GM19395 (cell line): ENCODE data around the gene NANOS1.
"Not testable (repeated sequence)": the region's sequence is repeated elsewhere in the genome, so short reads cannot be mapped to it uniquely, and the experiment has no call there.

Experiments used
- ATAC-seq: cut with Tn5 transposase; IDR thresholded peaks from one replicate; pipeline ENCODE4 v1.9.1; 2021; ENCODE audit warnings: mild to moderate bottlenecking, moderate library complexity; ENCODE audit not compliant: unreplicated experiment

NANOS1 gene

DNA sequence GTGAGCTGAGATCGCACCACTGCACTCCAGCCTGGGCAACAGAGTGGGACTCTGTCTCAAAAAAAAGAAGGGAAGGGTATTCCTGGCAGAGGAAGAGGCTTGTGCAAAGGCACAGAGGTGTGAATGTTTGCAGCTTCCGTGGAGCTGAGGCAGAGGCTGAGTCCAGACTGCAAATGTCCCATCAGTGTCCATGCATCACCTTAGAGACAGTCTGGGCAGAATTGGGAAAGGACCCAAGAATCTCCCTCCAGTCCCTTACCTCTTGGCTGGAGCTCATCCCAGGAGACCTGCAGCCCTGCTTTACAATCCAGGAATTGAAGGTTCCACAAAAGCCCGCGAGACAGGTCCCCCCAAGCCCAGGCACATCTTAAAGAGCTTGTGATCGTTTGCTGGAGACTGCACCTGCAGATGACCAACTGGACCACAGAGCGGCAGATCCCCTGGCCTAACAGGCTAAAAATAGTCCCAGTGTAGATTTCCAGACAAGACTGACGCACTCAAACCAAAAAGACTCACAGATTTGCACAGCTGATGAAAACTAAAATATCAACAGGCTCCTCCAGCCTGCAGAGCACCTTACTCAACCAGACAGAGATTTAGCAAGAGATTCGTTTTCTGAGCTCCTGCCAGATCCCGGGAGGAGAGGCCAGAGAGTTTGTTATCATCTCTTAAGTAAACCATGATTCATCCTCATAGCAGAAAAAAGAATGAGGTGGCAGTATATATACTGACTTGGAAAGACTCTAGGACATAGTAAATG lies 22.9 kb upstream of the NANOS1 start:
- ATAC-seq: no peak

DNA sequence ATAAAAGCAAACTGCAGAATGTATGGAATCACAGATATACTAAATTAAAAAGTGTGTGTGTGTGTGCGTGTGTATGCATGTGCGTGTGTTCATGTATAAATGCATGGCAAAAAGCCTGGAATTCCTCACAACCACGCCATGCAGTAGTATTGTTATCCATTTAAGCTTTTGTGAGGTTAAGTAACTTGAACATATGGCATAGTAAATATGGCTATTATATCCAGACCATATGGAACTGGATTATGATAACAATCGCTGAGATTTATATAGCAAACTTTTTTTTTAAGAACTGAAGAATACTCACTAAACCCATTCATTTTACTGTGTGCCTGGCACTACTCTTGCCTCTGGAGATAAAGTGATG lies 22.3 kb upstream of the NANOS1 start:
- no peak for ATAC-seq

DNA sequence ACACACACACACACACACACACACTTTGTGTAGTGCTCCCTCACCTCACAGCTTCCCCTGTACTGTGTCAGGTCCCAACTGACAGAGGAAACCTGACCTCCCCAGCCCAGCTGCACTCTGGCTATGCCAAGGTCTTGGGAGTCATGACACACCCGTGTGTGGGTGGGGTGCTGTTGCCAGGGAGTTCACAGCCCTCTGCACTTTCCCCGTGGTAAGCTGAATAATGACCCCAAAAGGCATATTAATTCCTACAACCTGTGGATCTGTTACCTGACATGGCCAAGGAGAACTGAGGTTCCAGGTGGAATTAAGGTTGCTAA lies 8.9 kb upstream of the NANOS1 start:
- ATAC-seq: no peak

DNA sequence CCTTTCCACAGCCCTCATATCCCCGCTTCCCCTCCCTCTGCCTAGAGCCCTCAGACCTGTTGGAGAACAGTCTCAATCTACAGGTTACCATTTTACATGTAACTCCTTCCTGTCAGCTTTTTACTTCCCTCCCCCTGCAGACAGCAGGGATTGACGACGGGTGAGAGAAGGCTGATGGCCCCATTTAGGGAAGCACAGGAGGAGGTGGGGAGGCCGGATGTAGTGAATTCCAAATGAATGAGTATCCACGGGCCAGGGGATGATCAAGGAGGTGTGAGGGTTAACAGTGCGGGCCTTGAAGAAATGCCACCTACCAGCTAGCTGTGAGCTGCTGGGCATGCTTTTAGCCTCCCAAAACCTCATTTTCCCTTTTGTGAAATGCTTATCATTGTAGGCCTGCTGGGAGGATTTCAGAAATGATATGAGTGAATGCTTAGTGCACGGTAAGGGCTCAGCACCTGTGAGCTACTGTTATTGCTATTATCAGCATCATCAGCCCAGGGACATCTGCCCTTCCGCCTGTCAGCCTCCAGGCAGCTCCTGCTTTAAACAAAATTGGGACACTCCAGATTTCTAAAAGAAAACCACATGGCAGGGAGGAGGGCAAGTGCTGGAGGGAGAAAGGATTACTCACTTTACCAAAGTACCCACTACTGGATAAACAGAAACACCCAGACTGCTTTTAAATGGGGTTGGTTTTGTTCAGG lies 6.5 kb upstream of the NANOS1 start:
- no peak for ATAC-seq

DNA sequence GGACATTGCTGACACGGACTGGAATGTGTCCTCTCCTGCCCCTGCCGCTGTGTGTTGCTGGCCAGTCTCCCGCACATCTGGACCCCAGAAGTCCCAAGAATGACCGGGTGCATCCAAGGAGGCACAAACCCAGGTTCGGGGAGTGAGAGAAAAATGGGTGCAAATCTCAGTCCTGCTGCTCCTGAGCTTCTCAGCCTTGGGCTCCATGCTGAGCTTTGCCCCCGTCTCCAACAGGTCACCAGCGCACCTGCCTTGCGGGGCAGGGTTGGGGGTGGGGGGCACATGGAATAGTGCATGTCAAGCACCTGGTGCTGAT lies 6.0 kb upstream of the NANOS1 start:
- ATAC-seq: no peak

DNA sequence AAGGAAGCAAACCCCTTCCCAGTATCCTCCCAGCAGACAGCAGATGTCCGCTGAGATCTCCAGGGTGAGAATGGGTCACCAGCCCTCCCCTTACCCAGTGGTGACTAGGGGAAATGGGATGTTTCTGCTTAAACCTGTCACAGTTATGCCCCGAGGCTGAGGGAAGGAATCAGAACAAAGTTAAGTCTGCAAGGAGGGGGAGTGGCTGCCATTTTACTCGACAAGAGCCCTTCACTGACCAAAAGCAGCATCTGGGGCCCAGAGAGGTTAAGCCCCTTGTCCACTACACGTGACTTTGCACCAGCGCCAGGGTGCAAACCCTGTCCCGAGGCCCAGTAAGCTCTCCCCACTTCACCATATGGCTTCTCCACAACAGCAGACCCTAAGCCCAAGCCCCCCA lies 4.6 kb upstream of the NANOS1 start:
- no peak for ATAC-seq

DNA sequence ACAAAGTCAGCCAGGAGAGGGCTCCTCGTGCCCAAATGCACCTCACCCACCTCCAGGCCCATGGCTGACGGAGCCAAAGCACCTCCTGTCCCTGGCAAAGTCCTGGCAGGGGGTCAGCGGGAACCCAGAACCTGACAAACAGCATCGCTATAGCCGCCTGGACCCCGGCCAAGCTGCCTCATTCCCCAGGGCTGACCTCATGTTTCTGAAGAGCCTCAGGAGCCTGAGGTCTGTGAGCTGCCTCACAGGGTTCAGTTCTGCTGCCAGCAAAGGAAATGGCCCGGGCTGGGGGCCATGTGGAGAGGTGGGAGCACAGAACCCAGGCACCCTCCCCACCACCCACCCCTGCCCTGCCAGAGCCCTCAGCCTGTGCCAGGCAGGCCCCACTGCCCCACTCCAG lies 4.2 kb upstream of the NANOS1 start:
- ATAC-seq: no peak

DNA sequence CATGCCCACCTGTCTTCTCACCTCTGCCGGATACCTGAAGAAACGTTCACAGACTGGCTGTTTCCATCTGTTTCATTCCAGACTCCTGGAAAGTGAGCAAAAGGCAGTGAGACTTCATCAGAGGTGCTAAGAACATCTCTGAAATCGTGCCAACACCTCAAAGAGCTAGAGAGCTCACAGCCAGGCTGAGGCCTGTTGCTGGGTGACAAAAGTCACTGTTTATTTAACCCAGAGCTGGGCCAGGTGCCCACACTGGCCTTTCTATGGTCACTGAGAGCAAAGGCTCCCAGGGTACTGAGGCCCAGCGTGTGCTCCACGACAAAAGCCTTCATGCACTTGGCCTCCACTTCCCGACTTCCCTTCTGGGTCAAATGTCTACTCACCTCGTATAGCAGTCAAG lies 3.7 kb upstream of the NANOS1 start:
- ATAC-seq: no peak

DNA sequence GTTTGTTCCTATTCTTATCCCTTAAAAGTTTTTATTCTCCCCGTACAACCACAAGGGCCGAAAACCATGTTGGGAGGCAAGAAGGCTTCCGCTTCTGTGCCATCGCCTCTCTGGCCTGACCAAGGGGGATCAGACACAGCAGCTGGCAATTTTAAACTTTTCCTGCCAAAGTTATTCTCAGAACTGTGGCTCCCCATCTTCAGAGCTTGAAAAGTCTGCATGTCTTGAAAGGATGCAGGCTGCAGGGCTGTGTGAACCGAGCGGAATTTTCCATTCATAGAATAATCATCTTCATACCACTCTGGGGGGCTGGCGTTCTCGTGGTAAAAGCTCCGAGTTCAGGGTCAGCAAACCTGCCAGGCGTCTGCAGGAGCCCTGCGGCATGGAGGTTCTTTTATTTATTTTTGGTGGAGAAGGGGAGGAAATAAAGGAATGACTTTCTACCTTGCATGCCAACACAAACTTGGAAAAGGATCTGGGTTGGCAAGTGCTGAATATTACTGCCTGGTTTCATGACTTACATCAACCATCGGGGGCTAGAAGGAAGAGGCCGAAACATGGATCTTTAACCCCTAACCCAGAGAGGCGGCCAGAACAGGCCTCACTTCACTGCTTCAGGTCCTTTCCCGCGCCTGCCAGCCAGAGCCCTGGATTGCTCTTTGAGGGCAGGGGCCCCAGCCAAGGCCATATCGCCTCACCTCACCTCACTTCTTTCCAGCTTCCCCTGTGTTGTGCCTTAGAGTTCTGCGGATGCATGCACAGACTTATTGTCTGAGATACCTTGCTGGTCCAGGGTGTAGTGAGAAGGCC lies 3.0 kb upstream of the NANOS1 start:
- ATAC-seq: no peak

DNA sequence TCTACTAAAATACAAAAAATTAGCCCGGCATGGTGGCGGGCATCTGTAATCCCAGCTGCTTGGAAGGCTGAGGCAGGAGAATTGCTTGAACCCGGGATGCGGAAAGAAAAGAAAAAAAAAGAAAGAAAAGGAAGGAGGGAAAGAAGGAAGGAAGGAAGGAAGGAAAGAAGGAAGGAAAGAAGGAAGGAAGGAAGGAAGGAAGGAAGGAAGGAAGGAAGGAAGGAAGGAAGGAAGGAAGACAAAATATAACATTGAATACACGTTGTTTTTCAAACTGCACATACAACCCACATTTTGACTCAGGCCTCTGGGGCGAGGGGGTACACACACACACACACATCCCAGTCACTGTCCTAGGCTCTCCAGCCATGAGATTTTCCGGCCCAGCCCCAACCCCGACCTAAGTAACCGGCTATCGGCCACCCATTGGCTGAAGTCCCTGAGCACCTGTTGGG lies 1.0 kb upstream of the NANOS1 start:
- not testable (repeated sequence) for ATAC-seq

DNA sequence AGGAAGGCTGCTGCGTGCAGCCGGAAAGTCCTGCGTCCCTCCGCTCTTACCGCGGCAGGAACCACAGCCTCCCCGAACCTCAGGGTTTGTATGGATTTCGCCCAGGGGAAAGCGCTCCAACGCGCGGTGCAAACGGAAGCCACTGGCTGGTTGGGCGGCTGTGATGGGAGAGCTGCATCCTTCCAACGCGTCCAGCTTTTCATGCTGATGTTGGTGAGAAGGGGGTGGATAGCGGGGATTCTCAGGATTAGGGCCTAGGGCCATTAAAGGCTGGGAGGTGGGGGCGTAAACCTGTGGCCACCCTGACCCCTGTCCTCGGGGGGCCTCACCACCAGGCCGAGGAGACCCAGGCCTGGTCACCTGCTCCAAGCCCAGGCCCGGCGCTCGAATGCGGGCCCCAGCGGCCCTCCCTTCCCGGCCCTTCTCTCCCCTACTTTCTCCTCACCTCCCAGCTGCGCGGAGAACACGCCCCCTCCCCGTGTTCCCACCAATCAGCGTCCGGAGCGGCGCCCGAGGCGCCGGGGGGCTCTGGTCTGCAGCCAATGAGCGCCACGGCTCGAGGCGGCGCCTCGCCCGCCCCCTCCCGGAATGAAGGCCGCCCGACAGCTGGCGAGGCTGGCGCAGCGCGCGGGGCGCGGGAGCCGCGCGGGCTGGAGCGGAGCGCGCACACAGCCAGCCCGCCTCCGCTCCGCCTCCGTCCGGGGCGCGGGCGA lies 458 bp upstream of the NANOS1 start:
- peak; percentile 55 for ATAC-seq

DNA sequence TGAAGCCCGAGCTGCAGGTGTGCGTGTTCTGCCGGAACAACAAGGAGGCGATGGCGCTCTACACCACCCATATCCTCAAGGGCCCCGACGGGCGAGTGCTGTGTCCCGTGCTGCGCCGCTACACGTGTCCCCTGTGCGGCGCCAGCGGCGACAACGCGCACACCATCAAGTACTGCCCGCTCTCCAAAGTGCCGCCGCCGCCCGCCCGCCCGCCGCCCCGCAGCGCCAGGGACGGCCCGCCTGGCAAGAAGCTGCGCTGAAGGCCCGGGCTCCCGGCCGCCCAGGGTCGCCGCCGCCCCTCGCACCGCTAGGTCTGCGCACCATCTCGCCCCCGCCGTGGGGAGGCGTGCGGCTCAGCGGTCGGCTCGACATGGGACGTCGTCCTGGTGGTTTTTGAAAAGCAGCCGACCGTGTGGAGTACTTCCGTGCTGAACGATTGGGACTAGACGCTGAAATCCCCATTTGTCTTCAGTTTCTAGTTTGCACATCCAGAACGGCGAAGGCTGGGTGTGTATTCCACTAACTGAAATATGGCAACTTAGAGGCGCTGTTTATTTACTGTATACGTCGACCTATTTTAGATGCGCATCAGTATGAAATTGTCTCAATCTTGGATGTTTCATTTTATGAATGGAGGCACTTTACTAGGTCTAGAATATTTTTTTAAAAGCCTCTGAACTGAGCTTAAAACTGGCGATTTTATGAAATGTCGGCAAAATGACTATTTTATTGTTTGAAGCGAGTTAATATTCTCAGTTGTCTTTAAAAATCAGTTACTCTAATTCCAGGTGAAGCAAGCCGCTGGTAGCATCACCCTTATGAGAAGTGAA lies 1.1 kb downstream of the NANOS1 start:
- ATAC-seq: peak; percentile 63

DNA sequence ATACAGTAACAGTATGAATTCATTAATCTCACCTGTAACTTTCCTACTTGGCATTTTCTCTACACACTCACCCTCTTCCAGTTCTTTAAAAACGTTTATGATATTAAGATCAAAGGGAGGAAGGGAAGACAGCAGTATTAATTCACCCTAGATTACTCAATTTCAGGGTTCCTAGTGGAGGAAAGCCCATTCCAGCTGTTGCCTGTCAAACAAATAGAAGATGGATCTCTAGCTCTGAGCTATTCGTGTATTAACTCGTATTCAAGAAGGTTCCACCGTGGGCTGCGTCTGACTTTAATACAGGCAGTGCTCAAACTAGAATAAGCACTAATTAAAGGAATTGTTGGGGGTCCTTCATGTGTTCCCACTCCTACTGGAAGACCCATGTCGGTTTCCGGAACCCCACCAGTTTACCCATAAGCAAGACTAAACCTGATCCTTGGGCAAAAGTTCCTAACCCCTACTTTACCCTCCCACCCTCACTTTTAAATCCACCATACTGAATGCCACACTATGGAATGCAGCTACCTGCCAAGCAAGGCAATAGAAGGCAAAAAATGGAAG lies 2.1 kb downstream of the NANOS1 start:
- ATAC-seq: no peak

DNA sequence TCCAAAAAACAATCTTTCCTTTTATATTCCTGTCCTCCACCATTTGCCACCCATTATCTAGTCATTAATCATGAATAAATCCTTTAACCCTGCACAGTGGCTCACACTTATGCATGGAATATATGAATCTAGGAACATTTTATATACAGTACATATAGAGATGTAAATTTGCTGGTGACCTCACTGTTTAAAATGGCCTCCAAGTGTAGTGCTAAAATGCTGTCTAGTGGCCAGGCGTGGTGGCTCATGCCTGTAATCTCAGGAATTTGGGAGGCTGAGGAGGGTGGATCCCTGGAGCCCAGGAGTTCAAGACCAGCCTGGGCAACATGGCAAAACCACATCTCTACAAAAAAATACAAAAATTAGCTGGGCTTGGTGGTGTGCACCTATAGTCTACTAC lies 9.6 kb downstream of the NANOS1 start:
- no peak for ATAC-seq

DNA sequence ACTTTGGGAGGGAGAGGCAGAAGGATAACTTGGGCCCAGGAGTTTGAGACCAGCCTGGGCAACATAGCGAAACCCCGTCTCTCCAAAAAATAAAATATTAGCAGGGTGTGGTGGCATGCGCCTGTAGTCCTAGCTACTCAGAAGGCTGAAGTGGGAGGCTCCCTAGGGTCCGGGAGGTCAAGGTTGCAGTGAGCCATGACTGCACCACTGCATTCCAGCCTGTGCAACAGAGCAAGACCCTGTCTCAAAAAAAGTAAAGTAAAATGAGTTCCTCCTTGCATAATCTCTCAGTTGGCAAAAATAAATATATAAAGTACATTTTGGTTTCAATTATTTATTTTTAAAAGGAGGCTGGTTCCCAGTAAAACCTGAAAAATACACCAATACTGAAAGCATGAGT lies 11.8 kb downstream of the NANOS1 start:
- no peak for ATAC-seq

DNA sequence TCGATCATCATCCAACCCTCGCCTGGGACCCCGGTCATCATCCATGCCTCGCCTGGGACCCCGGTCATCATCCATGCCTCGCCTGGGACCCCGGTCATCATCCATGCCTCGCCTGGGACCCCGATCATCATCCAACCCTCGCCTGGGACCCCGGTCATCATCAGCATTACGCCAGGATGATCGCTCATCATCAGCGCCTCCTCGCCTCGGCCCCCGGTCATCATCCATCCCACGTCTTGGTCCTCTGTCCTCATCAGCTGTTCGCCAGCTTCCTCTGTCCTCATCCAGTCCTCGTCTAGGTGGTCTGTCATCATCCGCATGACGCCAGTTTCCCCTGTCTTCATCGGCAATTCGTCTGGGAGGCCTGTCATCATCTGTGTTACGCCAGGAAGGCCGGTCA lies 12.7 kb downstream of the NANOS1 start:
- ATAC-seq: no peak

DNA sequence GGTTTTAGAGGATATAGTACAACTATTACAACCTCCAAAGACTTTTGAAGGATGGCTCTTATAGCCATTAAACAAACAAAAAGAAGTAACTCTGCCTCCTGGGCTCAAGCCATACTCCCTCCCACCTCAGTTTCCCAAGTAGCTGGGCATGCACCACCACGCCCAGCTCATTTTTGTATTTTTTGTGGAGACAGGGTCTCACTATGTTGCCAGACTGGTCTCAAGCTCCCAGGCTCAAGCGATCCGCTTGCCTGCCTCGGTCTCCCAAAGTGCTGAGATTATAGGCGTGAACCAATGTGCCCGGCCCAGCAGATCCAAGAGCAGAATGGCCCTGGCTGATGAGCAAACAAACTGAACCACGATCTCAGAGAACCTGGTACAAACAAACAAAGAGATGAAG lies 16.0 kb downstream of the NANOS1 start:
- no peak for ATAC-seq

DNA sequence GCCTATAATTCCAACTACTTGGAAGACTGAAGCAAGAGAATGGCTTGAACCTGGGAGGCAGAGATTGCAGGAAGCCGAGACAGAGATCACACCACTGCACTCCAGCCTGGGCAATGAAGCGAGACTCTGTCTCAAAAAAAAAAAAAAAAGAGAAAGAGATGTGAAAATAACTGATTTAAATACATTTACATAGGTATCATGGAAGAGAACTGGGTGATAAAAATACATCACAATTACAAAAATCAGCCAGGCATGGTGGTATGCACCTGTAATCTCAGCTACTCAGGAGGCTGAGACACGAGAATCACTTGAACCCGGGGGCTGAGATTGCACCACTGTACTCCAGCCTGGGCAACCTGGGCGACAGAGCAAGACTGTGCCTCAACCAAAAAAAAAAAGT lies 19.8 kb downstream of the NANOS1 start:
- ATAC-seq: no peak

DNA sequence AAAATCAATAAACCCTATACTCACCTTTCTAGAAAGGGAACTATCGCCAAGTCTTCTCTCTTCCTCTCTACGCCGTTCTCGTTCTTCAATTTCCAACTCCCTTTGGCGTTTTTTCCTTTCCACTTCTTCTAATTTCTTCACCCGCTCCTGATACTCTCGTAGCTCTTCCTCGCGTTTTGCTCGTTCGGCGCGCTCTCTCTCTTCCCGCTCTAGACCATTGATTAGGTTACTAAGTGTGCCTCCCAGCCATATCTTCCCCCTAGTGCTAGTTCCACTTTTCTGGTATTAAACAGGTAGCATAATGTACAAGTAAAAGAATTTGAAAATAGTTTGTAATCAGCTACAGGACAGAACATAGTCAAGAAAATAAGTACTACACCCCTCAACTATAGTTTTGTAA lies 20.3 kb downstream of the NANOS1 start:
- ATAC-seq: no peak

DNA sequence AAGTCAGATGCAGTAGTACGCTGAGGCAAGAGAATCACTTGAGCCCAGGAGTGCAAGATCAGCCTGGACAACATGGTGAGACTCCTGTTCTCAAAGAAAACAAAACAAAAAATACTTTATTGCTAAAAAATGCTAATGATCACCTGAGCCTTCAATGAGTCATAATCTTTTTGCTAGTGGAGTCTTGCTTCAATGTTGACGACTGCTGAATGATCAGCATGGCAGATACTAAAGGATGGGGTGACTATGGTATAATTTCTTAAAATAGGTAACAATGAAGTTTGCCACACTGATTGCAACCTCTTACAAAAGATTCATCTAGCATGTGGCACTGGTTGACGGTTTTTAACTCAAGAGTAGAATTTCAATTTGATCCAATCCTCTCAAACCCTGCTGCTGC lies 22.3 kb downstream of the NANOS1 start:
- ATAC-seq: no peak
